ENCODE data around the gene SLC9A2.

GRCh38 chr2:102575888-102576287 lies 43.5 kb upstream of the SLC9A2 start:
- TF ChIP-seq CTCF (conservative IDR thresholded peaks at IDR 0.05 in 1 of 2, IDR thresholded peaks at IDR 0.05 in 1 of 2; ENCODE audit: extremely low read depth in 1 of 2, insufficient read depth in 1 of 2, low read depth in 1 of 2, low read length in 2 of 2): no peak
- no peak for TF ChIP-seq EZH2 (IDR thresholded peaks at IDR 0.05; ENCODE audit: borderline replicate concordance, low read length)

All from mammary epithelial cell (primary cell).